GM12878 (cell line): Measurements from ENCODE around the gene FKBP6. TPM values are rescaled to one million over a fixed set of nuclear protein-coding genes. Genes with fewer than 3 reads are reported as not detected.

ENCODE experiments used
- ATAC-seq: fragments of 200-7000 bp; cut with Tn5 transposase; 3 replicates; pipeline ENCODE4 v1.9.1; 2020; ENCODE audit warnings: mild to moderate bottlenecking, moderate library complexity
- BruUV-seq: library from RNA; stranded (reverse); fragments of 400-500 nt; replicated peaks from 2 replicates; lab custom pipeline; 2021; lab: Mats Ljungman, UMichigan
- CTCF ChIA-PET: fragments of 300-600 bp; sonication (Branson Sonifier 250); formaldehyde crosslinking; extraction: SDS; loops from one replicate; lab custom pipeline; 2021; ENCODE audit warnings: inconsistent platforms; lab: Yijun Ruan, JAX
- POLR2A ChIA-PET: fragments of 350-600 bp; formaldehyde crosslinking; extraction: SDS; loops from one replicate; lab custom pipeline; 2021; ENCODE audit warnings: inconsistent platforms; lab: Charles Lee
- RAD21 ChIA-PET: fragments of 300-600 bp; sonication (Branson Sonifier 250); formaldehyde crosslinking; loops from one replicate; lab custom pipeline; 2023; ENCODE audit warnings: antibody characterized with exemption; ENCODE audit not compliant: unreplicated experiment; lab: Charles Lee
- SMC1A ChIA-PET: fragments of 300-600 bp; sonication (Branson Sonifier 250); formaldehyde crosslinking; loops from one replicate; lab custom pipeline; 2023; ENCODE audit not compliant: unreplicated experiment, uncharacterized antibody; lab: Charles Lee
- DNase-seq: peaks from one replicate; pipeline ENCODE4 v3.0.0-alpha.2; 2011; ENCODE audit warnings: low read depth, low spot score
- FAIRE-seq: peaks from 3 replicates; lab custom pipeline; 2011; peaks lifted over from hg19 to GRCh38; lab: Jason Lieb, UNC
- H2AFZ ChIP-seq: 2 replicates; pipeline ENCODE4 v1.6.0; 2011; ENCODE audit warnings: low read depth, low read length, control low read depth; ENCODE audit not compliant: control insufficient read depth
- H3K27ac ChIP-seq: 2 replicates; pipeline ENCODE4 v1.5.1; 2011; ENCODE audit warnings: control low read depth; ENCODE audit not compliant: control insufficient read depth, insufficient read depth
- H3K27me3 ChIP-seq, 2 experiments: replicated peaks in 1 of 2; 2 replicates each; pipeline versions ENCODE4 v1.6.0 to v1.6.1; 2011; ENCODE audit warnings: low read length in 1 of 2; ENCODE audit not compliant: control insufficient read depth in 2 of 2, insufficient read depth in 2 of 2
- H3K36me3 ChIP-seq, 2 experiments: 2 replicates each; pipeline ENCODE4 v1.5.1; 2011; ENCODE audit warnings: low read length in 1 of 2; ENCODE audit not compliant: control insufficient read depth in 2 of 2, insufficient read depth in 2 of 2
- H3K4me1 ChIP-seq: 2 replicates; pipeline ENCODE4 v1.6.1; 2011; ENCODE audit warnings: mild to moderate bottlenecking, low read length, moderate library complexity, mixed read lengths; ENCODE audit not compliant: control insufficient read depth, insufficient read depth
- H3K4me2 ChIP-seq: 2 replicates; pipeline ENCODE4 v1.6.0; 2011; ENCODE audit warnings: control low read depth; ENCODE audit not compliant: control insufficient read depth, insufficient read depth
- H3K4me3 ChIP-seq: fragments of 200-600 bp; sonication (generic); 2 replicates; pipeline ENCODE4 v1.5.1; 2016
- H3K79me2 ChIP-seq: 2 replicates; pipeline ENCODE4 v1.6.0; 2011; ENCODE audit warnings: low read length; ENCODE audit not compliant: control insufficient read depth, insufficient read depth
- H3K9ac ChIP-seq: 2 replicates; pipeline ENCODE4 v1.8.0; 2011; ENCODE audit warnings: low read length, control low read depth, mixed read lengths; ENCODE audit not compliant: control insufficient read depth, insufficient read depth
- H3K9me3 ChIP-seq: replicated peaks from 3 replicates; pipeline ENCODE4 v1.5.1; 2011; ENCODE audit warnings: mild to moderate bottlenecking, low read length; ENCODE audit not compliant: control insufficient read depth, insufficient read depth
- H4K20me1 ChIP-seq: 2 replicates; pipeline ENCODE4 v1.6.0; 2011; ENCODE audit not compliant: control insufficient read depth, insufficient read depth
- BRCA1 ChIP-seq: IDR thresholded peaks from 2 replicates; pipeline ENCODE4 v1.6.1; 2011; ENCODE audit warnings: low read depth, low read length, improper control_type of control experiment
- HCFC1 ChIP-seq: fragments of 150-350 bp; IDR thresholded peaks from 2 replicates; pipeline ENCODE4 v1.6.1; 2014; ENCODE audit warnings: low read length
- TAF1 ChIP-seq: IDR thresholded peaks from 2 replicates; pipeline ENCODE4 v1.6.1; 2011; ENCODE audit warnings: mild to moderate bottlenecking, low read depth, low read length, borderline replicate concordance
- WGBS: methylation state at CpG from one replicate; pipeline ENCODE4 v1.1.6; 2016; ENCODE audit warnings: low lambda C conversion rate; ENCODE audit not compliant: insufficient replicate concordance, insufficient coverage; ENCODE audit errors: missing lambda C conversion rate; 5-methylcytosine and 5-hydroxymethylcytosine counted together
- in situ Hi-C: fragments of 300-500 bp; cut with MboI; formaldehyde crosslinking; loops from 9 replicates; pipeline ENCODE4 v1.14.3; 2018; ENCODE audit warnings: mixed read lengths
- intact Hi-C: fragments of 100-400 bp; cut with micrococcal nuclease; formaldehyde crosslinking; loops from one replicate; pipeline ENCODE4 v1.14.2; 2022; ENCODE audit not compliant: unreplicated experiment
- polyA plus RNA-seq, 11 experiments: library from polyadenylated mRNA; depleted of rRNA in 4 of 11; unstranded in 6 of 11; stranded (reverse) in 5 of 11; fragments of >200 nt; fragmentation: Nextera tagmentation in 4 of 11; fragmentation: Illumina TruSeq in 1 of 11; extraction: Ambion mirVana in 4 of 11; extraction: Trizol in 1 of 11; gene quantifications; 1 replicate in 1 of 11; 2 replicates in 10 of 11; pipeline versions ENCODE4 v1.2.1 to v1.2.3, GENCODE V29; 2011 to 2016; ENCODE audit warnings: inconsistent platforms in 2 of 11, missing spikeins in 2 of 11, low read depth in 1 of 11
- total RNA-seq, 4 experiments: library from RNA; depleted of rRNA in 3 of 4; stranded (reverse); fragments of >200 nt in 3 of 4; fragmentation: Illumina TruSeq in 1 of 4; extraction: Trizol in 1 of 4; gene quantifications; 2 replicates each; pipeline versions ENCODE4 v1.2.1 to v1.2.3, GENCODE V29; 2013 to 2021
- TF ChIP-seq, protein P1 (sequence below): fragments of 450-650 bp; IDR thresholded peaks from 2 replicates; pipeline ENCODE4 v1.6.1; 2018; ENCODE audit warnings: borderline replicate concordance, mild to moderate bottlenecking; ENCODE audit not compliant: partially characterized antibody
- TF ChIP-seq, protein P2 (sequence below): fragments of 450-650 bp; IDR thresholded peaks from 2 replicates; pipeline ENCODE4 v1.6.1; 2017; ENCODE audit warnings: low read depth, mild to moderate bottlenecking, moderate library complexity

The FKBP6 gene
- total and polyA plus RNA-seq, 10 of the 15 experiments (the other 5 are each of a cell fraction or from before 2014, with no cell fraction given) = not detected

DNA sequence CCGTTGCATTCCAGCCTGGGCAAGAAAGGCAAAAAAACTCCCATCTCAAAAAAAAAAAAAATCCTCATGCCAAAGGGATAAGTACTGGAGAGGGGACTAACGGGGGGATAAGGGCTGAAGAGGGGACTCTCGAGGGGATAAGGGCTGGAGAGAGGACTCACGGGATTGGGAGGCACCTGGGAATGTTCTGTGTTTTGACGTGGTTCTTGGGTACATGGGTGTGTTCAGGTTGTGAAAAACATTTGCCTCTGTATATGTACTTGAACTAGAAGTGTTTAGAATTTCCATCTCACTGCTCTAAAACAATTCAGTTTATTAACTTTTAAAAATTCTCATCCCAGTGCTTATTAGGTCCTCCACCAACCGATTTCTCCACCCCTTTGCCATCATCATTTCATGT, 4.5 kb downstream of the FKBP6 start:
- intact Hi-C loops (no loop called here), in situ Hi-C loops (no loop called here)
- Histone ChIP-seq H3K36me3 (no peaks in the 10 kb centered on the region), H3K4me2 (no peak overlapping the region), H3K27me3 (peaks cover 0 to 3% of the 10 kb centered on the region in 2 experiments; a peak in 2 of 4 replicates), H4K20me1 (no peaks in the 10 kb centered on the region), H3K4me1 (no peaks in the 10 kb centered on the region), H3K9me3 (no peaks in the 10 kb centered on the region), H3K79me2 (no peaks in the 10 kb centered on the region), H2AFZ (no peak overlapping the region), H3K9ac (no peak overlapping the region), H3K4me3 (no peak overlapping the region), H3K27ac (no peak overlapping the region)
- SMC1A ChIA-PET = no interaction called here
- POLR2A ChIA-PET = no interaction called here
- no TSS peak for BruUV-seq
- 24% methylated on average over 6 of the region's 6 CpGs for WGBS
- CTCF ChIA-PET = no interaction called here
- TF ChIP-seq TAF1 (no peak), HCFC1 (no peak), BRCA1 (no peak)
- TF ChIP-seq, protein P1, sequence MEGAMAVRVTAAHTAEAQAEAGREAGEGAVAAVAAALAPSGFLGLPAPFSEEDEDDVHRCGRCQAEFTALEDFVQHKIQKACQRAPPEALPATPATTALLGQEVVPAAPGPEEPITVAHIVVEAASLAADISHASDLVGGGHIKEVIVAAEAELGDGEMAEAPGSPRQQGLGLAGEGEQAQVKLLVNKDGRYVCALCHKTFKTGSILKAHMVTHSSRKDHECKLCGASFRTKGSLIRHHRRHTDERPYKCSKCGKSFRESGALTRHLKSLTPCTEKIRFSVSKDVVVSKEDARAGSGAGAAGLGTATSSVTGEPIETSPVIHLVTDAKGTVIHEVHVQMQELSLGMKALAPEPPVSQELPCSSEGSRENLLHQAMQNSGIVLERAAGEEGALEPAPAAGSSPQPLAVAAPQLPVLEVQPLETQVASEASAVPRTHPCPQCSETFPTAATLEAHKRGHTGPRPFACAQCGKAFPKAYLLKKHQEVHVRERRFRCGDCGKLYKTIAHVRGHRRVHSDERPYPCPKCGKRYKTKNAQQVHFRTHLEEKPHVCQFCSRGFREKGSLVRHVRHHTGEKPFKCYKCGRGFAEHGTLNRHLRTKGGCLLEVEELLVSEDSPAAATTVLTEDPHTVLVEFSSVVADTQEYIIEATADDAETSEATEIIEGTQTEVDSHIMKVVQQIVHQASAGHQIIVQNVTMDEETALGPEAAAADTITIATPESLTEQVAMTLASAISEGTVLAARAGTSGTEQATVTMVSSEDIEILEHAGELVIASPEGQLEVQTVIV = no peak
- TF ChIP-seq, protein P2, sequence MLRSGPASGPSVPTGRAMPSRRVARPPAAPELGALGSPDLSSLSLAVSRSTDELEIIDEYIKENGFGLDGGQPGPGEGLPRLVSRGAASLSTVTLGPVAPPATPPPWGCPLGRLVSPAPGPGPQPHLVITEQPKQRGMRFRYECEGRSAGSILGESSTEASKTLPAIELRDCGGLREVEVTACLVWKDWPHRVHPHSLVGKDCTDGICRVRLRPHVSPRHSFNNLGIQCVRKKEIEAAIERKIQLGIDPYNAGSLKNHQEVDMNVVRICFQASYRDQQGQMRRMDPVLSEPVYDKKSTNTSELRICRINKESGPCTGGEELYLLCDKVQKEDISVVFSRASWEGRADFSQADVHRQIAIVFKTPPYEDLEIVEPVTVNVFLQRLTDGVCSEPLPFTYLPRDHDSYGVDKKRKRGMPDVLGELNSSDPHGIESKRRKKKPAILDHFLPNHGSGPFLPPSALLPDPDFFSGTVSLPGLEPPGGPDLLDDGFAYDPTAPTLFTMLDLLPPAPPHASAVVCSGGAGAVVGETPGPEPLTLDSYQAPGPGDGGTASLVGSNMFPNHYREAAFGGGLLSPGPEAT = no peak
- no peak for FAIRE-seq
- RAD21 ChIA-PET = no interaction called here
- no peak for DNase-seq
- ATAC-seq = no peak
